HG02610 (cell line): ENCODE data around the gene LRRC70.

Experiments used
- ATAC-seq: cut with Tn5 transposase; IDR thresholded peaks from one replicate; pipeline ENCODE4 v1.9.1; 2021; ENCODE audit warnings: mild to moderate bottlenecking, moderate library complexity; ENCODE audit not compliant: unreplicated experiment

The LRRC70 gene

DNA sequence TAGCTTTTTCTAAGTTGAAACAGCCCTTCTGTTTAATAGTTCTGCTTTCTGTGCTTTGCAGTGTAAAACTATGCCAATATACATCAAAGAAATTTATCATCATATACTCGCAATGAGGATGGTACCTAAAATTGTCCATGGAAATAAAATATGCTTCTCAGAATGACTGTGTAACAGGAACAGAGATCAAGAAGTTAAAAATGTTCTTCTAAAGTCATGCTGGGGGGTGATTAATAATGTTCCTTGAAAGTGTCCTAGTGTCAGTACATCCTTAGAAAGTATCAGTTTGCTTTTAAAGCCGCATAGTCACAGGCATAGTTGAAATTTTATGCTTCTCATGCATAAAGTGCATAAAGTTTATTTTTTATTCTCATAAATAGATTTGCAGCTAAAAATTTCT, 4.0 kb upstream of the LRRC70 start:
- peak; percentile 74 for ATAC-seq

DNA sequence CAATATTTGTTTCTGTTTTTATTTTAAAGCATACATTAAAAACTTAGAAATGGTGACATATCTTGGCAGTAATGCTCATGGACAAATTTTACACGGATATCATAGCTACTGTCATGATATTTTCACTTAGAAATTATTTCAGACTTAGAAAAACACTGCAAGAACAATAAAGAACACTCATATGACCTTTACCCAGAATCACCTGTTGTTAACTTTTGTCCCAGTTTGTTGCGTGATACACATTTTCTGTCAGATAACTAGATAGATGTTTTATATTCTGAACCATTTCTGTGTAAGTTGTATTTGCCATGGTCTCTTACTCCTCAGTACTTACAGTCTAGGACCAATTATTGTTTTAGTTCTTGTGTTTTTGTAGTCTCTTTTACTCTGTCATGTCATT, 3.6 kb upstream of the LRRC70 start:
- no peak for ATAC-seq

DNA sequence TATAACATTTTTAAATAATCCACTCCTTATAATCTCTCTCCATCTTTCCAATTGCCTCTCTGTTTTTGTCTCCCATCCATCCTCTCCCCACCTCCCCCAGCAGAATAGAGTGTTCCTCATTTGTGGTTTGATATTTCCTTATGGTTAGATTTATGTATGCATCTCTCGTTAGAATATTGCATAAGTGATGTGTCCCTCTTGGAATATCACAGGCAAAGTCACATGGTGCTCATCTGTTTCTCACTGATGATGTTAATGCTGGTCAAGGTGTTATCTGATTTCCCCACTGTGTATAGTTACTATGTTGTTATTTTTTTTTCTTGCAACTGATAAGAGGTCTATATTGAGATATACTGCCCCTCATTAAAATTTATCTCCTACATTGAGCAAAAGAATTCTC, 3.1 kb upstream of the LRRC70 start:
- no peak for ATAC-seq

DNA sequence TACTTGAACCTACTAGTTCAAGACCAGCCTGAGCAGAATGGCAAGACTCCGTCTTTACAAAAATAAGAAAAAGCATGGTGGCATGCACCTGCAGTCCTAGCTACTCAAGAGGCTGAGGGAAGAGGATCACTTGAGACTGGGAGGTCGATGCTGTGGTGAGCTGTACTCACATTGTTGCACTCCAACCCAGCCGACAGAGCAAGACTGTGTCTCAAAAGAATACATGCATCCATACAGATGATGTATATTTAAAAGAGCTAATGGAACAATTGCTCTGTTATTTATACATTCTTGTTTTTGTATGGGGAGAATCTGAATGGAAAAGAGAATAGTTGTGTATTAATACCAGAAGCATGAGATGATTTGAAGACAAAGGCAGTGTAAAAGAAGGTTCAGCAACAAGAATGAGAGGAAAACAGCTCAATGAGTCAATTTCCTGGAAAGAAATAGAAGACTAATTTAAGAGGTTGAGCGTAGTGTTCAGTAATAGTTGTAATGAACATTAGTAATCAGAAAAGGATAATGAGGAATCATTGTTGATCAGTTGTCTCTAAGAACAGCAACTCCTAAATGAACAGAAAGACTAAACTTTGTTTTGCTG, 1.9 kb upstream of the LRRC70 start:
- no peak for ATAC-seq

DNA sequence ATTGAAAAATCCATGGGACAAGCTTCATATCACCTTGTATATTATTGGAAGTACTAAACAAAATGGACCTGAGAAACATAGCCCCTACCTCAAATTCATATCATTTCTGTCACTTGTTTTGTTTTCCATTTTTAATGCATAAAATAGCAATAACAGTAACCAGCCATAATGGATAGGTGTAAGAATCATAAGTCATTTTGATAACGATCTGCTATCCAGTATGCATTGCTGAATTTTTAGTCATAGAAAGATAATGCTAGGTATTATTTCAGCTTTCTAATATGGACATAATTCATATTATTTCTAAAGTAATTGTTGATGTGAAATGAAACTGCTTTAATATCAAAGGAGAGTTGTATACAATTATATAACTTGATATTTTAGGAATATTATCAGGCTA, 1.1 kb upstream of the LRRC70 start:
- no peak for ATAC-seq

DNA sequence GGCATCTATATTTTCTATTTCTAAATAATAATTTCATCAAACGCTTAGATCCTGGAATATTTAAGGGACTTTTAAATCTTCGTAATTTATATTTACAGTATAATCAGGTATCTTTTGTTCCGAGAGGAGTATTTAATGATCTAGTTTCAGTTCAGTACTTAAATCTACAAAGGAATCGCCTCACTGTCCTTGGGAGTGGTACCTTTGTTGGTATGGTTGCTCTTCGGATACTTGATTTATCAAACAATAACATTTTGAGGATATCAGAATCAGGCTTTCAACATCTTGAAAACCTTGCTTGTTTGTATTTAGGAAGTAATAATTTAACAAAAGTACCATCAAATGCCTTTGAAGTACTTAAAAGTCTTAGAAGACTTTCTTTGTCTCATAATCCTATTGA, 1.1 kb downstream of the LRRC70 start:
- no peak for ATAC-seq

DNA sequence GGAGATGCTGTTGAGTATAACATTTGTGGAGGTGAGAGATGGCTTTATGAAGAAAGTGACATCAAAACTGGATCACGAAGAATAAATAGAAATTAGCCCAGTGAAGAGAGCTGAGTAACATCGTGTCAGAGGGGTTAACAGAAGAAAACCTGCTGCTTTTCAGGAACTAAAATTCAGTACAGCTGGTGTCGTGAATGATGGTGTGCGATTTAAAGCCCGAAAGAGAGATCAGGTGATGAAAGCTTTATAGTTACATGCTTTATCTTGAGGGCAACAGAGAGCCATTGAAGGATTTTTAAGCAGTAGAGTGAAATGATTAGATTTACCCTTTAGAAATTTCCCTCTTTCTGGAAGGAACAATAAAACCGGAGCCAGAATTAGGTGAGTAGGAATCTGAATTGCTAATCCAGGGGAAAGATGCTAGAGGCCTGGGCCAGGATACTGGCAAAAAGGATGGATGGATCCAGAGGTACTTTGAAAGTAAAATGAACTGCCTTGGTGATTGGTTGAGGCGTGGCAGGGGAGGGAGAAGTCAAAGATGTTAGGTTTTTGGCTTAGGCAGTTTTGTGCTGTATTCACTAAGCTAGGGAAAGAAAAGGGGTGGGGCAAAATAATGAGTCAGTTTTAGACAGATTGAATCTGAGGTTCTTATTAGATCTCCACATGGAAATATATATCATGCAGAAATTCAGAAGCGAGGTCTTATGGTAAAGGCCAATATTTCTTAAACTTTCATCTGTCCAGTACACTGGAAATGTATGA, 3.4 kb downstream of the LRRC70 start:
- ATAC-seq, result no peak

DNA sequence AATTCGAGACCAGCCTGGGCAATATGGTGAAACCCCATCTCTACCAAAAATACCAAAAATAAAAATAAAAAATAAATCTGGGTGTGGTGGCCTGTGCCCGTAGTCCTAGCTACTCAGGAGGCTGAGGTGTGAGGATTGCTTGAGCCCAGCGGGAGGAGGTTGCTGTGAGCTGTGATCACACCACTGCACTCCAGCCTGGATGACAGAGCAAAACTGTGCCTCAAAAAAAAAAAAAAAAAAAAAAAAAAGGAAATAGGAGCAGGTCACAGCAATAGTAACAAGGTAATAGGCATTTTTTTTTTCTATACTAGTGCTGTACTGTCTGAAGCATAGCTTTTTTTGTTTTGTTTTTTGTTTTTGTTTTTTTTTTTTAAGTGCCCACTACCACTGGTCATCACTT, 5.8 kb downstream of the LRRC70 start:
- ATAC-seq, result no peak

DNA sequence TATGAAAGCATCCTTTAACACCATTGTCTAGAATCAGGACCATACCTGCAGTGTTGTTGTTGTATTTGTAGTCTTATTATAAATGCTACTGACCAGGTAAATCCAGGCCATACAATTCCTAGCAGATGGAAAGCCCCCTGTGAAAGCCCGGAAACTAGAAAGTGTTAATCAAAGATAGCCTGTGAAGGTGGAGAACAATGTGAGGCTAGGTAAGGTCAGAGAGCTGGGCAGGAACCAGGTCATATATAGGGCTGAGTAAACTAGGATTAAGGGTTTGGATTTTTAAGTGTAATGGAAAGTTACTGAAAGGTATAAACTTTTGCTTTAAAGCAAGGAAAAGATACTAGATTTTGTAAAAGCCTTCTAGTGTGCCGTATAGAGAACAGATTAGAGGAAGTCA, 6.7 kb downstream of the LRRC70 start:
- ATAC-seq, result no peak

DNA sequence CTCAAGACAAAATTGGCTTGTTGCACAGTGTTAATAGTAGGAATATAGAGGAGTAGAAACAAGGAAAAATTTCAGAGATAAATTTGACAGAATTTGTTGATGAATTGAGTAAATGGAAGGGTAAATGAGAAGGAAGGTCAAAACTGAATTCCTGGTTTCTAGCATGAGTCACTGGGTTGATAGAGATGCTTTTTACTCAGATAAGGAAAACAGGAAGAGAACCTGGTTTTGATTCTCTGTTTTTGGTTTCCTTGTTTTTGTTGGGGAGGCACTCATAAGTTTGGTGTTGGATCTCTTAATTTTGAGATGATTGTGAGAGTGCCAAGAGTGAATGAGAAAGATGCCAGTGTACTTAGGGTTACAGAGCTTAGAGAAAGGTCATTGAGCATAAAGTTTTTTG, 7.1 kb downstream of the LRRC70 start:
- ATAC-seq, result no peak

DNA sequence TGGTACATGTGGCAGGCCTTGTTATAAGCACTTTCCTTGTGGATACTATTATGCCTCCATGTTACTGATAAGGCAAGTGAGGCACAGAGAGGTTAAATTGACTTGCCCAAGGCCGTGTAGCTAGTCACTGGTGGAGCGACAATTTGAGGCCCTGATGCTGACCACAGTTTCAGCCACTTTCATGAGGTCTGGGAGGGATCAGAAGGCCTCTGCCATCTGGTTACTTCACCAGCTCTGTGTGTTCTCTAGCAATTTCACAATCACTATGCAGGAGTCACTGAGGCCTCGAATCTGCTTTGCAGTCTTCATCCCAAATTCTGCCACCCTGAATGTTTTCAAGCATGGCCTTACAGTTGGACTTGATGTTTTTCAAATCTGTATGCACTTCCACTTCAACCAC, 9.1 kb downstream of the LRRC70 start:
- ATAC-seq, result peak; percentile 78

DNA sequence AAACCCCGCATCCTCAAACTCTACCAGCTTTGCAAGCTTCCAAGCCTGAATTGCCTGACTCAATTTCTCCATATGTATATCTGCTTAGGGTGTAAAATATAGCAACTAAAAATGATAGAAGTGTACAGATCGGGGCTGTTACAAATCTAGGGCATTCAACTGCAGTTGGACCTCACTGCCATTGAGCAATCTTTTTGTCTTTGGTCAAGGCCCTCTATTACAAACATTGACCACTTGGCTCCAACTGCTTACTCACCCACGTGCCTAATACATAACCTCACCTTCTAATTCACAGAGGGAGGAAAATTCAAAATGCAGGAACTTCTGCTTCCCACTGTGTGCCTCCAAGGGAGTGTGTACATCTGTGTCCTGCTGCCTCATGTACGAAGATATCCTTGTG, 10.0 kb downstream of the LRRC70 start:
- no peak for ATAC-seq

DNA sequence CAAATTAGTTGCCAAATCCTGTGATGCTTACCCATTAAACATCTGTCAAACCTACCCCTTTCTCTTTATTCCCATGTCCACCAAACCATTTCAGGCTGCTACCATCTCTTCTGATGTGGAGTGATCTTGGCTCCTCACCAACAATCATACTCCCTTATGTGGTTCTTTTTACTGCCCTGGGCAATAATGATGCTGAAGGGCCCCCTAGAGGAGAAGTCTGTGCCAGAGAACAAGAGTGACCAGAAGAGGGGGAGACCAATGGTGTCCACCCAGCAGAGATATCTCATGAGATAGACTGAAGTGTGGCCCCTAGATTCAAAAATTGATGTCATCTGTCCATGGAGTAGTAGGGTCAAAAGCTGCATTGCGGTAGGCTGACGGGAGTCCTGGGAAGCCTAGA, 10.9 kb downstream of the LRRC70 start:
- no peak for ATAC-seq

DNA sequence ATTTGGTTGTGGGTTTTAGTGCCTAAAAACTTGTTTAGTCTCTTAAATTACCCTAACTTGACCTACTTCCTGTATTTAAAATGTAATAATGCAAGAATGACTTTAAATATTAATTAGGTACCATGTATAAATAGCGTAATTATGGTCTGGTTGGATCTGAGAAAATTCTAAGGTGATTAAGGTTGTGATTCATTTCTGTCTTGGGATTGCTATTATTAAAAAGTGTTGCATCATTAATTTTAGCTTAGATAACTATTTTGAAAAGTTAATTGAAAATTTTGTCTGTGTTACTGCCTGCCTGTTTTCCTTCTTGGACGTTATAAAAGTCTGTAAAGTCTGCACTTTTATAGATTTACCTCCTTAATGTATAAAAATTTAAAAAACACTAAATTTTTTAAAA, 11.8 kb downstream of the LRRC70 start:
- ATAC-seq, result no peak

DNA sequence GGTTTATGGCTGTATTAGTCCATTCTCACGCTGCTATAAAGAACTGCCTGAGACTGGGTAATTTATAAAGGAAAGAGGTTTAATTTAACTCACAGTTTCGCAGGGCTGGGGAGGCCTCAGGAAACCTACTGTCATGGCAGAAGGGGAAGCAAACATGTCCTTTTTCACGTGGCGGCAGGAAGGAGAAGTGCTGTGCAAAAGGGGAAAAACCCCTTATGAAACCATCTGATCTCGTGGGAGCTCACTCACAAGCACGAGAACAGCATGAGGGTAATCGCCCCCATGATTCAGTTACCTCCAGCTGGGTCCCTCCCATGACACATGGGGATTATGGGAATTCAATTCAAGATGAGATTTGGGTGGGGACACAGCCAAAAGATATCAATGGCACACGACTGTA, 13.9 kb downstream of the LRRC70 start:
- ATAC-seq, result no peak

DNA sequence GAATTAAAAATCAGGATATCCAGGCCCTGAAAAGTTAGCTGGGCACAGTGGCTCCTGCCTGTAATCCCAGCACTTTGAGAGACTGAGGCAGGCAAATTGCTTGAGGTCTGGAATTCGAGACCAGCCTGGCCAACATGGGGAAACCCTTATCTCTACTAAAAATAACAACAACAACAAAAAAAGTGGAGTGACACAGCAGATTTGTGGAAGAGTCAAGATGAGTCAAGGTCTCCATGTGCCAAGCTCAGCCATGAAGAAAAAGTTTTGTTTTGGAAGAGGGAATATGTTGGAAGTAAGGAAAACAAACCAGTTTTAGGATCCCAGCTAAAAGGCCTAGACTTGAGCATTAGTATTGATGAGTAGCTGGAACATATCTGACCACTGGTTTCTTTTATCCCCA, 14.7 kb downstream of the LRRC70 start:
- no peak for ATAC-seq

DNA sequence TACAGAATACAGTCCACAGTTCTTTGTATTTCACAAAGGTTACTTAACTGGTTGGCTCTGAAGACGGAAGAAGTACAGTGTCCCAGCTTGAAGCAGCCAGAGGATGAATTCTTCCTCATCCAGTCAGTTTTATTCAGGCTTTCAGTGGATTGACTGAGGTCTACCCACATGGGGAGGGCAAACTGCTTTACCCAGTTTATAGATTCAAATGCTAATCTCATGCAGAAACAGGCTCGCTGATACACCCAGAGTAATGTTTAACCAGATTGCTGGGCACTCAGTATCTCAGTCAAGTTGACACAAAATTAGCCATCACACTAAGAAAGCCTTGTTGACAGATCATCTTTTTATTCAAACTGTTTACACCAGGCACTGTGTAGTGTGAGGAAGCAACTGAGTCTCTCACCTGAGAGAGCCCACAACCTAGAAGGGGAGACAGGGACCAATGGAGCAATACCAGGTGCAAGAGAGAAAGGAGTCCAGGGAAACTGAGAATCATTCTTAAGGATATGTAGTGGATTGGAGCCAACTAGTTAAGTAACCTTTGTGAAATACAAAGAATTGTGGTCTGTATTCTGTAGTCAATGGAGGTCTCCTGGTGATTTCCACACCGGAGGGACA, 15.9 kb downstream of the LRRC70 start:
- no peak for ATAC-seq

DNA sequence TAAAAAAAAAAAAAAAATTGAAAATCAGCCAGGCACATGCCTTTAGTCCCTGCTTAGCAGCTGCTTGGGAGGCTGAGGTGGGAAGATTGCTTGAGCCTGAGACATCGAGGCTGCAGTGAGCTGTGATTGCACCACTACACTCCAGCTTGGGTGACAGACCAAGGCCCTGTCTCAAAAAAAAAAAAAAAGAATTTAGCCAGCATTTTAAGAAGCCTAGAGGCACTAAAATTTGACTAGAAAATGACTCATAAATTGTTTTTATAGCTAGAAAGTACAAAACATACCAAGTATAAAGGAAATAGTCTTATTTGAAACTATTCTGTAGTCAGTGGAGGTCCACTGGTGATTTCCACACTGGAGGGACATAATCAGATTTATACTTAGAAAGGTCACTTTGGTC, 17.5 kb downstream of the LRRC70 start:
- ATAC-seq, result no peak

DNA sequence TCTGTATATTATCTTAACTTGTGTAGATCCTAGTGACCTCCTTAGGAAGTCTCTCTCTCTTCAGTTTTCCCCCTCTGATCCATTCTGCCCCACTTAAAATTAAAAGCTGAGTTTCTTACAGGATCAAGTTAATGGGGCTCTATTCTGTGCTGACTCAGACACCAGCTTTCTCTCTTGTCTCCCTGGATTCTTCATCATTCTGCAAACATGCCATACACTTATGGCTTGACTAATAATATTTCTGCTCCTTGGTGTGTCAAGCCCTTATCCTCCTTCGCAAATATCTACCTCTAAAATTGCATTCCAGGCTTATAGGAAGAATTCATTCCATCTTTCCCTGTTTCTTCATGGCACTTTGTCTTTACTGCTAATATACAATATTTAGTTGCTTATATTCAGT, 18.1 kb downstream of the LRRC70 start:
- no peak for ATAC-seq

DNA sequence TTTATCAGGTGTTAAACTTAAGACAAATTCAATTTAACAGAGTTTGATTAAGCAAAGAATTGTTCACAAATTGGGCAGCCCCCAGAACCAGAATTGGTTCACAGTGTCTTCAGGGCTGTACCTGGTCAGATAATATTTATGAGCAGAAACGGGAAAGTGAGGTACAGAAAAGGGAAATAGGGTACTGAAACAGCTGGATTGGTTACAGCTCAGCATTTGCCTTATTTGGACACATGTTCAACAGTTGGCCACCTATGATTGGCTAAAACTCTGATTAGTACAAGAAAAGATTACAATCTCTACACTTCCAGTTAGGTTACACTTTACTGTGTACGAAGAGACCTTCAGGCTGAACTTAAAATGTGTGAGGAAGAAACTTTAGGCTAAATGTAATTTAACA, 18.7 kb downstream of the LRRC70 start:
- no peak for ATAC-seq

DNA sequence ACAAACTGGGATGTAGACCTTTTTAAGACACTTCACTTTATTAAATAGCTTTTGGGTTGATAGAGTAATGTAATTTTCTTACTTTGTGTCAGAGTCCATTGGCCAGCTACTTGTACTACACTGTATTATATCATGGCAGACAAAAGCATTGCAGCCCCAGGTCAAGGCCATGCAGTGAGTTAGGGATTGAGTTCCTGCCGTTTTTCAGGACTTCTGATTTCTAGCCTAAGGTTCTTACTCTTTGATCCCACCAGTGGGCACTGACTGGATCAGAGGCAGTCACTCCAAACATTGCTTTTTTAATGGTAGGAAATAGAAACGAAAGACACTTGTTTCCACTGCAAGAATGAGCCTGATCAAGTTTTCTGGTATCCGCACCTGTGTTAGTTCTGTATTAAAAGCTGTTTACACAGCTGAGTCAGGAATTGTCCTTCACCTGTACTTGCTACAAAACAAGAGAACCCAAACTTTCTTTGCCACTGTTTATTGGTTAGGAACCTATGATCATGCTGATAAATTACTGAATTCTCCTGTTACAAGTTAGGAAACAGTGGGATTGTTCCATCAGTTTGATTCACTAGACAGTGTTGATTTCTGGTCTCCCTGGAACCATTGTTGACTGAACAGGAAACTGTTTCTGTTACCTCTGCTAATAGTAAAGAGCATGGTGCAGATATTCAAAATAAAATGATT, 22.1 kb downstream of the LRRC70 start:
- ATAC-seq, result no peak

DNA sequence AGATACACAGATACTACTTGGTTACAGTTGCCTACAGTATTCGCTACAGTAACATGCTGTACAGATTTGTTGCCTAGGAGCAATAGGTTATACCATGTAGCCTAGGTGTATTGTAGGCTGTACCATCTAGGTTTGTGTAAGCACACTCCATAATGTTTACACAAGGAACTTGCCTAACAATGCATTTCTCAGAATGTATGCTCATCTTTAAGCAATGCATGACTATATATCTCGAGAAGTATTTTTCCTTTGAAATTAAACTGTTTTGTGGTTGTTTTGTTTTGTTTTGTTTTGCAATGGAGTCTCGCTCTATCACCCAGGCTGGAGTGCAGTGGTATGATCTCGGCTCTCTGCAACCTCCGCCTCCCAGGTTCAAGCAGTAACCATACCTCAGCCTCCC, 25.3 kb downstream of the LRRC70 start:
- no peak for ATAC-seq
